A549 (cell line): ENCODE measurements around the gene ASAP2.

Experiments used
- CBX2 ChIP-seq: fragments of 200-600 bp; sonication (generic); IDR thresholded peaks from 2 replicates; pipeline ENCODE4 v1.6.1; 2016; ENCODE audit warnings: low read depth, mild to moderate bottlenecking, borderline replicate concordance
- EHF ChIP-seq: fragments of 250-450 bp; sonication (Bioruptor Pico); IDR thresholded peaks from 2 replicates; pipeline ENCODE4 v1.5.0; 2020; ENCODE audit warnings: mild to moderate bottlenecking
- EP300 ChIP-seq, 2 experiments: fragments of >200 bp; sonication (Bioruptor Twin); formaldehyde crosslinking; IDR thresholded peaks; 2 replicates in 1 of 2; 3 replicates in 1 of 2; pipeline ENCODE4 v1.6.1; 2016 to 2017
- ESRRA ChIP-seq: fragments of 150-350 bp; IDR thresholded peaks from 2 replicates; pipeline ENCODE4 v1.6.1; 2014; ENCODE audit warnings: mild to moderate bottlenecking, low read length, borderline replicate concordance
- GATA3 ChIP-seq: IDR thresholded peaks from 2 replicates; pipeline ENCODE4 v1.6.1; 2012; ENCODE audit warnings: borderline replicate concordance
- PHF8 ChIP-seq: fragments of 200-600 bp; sonication (generic); IDR thresholded peaks from 2 replicates; pipeline ENCODE4 v1.6.1; 2016; ENCODE audit warnings: low read depth, mild to moderate bottlenecking, antibody characterized with exemption, moderate library complexity, borderline replicate concordance
- POLR2A ChIP-seq: IDR thresholded peaks from 2 replicates; pipeline ENCODE4 v1.6.1; 2012; ENCODE audit warnings: mild to moderate bottlenecking, low read length
- SREBF2 ChIP-seq: fragments of 450-650 bp; IDR thresholded peaks from 2 replicates; pipeline ENCODE4 v1.6.1; 2014; ENCODE audit warnings: mild to moderate bottlenecking, moderate library complexity
- TP53 ChIP-seq: fragments of 250-450 bp; sonication (Bioruptor Pico); IDR thresholded peaks from 2 replicates; pipeline ENCODE4 v1.5.0; 2021; ENCODE audit warnings: mild to moderate bottlenecking, moderate library complexity
- TF ChIP-seq, protein P1 (sequence below): fragments of >200 bp; sonication (Bioruptor Twin); formaldehyde crosslinking; IDR thresholded peaks from 3 replicates; pipeline ENCODE4 v1.5.1; 2016
- TF ChIP-seq, protein P2 (sequence below): IDR thresholded peaks from 2 replicates; pipeline ENCODE4 v1.6.1; 2012
- TF ChIP-seq, protein P3 (sequence below): IDR thresholded peaks from 2 replicates; pipeline ENCODE4 v1.6.1; 2012
- TF ChIP-seq, protein P4 (sequence below): fragments of 200-600 bp; sonication (generic); IDR thresholded peaks from 2 replicates; pipeline ENCODE4 v1.6.1; 2016; ENCODE audit warnings: antibody characterized with exemption, mild to moderate bottlenecking, moderate library complexity

DNA sequence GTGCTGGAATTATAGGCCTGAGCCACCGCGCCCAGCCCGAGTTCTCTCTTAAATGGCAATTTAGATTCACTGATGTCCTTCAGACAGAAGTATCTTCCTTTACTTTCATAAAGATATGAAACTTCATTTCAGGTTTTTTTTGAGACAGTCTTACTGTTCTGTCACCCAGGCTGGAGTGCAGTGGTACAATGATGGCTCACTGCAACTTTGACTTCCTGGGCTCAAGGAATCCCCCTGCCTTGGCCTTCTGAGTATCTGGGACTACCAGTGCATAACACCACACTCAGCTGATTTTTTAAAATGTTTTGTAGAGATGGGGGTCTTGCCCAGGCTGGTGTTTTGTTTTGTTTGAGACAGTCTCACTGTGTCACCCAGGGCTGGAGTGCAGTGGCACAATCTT is 203.5 kb downstream of the ASAP2 start:
- TF ChIP-seq SREBF2 (no peak), ESRRA (no peak), GATA3 (no peak), POLR2A (no peak), EHF (CRISPR knock-in tag) (no peak), PHF8 (no peak), TP53 (CRISPR knock-in tag) (no peak), CBX2 (no peak), EP300 (IDR thresholded peaks at IDR 0.05) (no peak)
- TF ChIP-seq, protein P1, sequence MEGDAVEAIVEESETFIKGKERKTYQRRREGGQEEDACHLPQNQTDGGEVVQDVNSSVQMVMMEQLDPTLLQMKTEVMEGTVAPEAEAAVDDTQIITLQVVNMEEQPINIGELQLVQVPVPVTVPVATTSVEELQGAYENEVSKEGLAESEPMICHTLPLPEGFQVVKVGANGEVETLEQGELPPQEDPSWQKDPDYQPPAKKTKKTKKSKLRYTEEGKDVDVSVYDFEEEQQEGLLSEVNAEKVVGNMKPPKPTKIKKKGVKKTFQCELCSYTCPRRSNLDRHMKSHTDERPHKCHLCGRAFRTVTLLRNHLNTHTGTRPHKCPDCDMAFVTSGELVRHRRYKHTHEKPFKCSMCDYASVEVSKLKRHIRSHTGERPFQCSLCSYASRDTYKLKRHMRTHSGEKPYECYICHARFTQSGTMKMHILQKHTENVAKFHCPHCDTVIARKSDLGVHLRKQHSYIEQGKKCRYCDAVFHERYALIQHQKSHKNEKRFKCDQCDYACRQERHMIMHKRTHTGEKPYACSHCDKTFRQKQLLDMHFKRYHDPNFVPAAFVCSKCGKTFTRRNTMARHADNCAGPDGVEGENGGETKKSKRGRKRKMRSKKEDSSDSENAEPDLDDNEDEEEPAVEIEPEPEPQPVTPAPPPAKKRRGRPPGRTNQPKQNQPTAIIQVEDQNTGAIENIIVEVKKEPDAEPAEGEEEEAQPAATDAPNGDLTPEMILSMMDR, result no peak
- TF ChIP-seq, protein P2, sequence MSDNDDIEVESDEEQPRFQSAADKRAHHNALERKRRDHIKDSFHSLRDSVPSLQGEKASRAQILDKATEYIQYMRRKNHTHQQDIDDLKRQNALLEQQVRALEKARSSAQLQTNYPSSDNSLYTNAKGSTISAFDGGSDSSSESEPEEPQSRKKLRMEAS, result no peak
- TF ChIP-seq, protein P3, sequence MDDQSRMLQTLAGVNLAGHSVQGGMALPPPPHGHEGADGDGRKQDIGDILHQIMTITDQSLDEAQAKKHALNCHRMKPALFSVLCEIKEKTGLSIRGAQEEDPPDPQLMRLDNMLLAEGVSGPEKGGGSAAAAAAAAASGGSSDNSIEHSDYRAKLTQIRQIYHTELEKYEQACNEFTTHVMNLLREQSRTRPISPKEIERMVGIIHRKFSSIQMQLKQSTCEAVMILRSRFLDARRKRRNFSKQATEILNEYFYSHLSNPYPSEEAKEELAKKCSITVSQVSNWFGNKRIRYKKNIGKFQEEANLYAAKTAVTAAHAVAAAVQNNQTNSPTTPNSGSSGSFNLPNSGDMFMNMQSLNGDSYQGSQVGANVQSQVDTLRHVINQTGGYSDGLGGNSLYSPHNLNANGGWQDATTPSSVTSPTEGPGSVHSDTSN, result no peak
- TF ChIP-seq, protein P4, sequence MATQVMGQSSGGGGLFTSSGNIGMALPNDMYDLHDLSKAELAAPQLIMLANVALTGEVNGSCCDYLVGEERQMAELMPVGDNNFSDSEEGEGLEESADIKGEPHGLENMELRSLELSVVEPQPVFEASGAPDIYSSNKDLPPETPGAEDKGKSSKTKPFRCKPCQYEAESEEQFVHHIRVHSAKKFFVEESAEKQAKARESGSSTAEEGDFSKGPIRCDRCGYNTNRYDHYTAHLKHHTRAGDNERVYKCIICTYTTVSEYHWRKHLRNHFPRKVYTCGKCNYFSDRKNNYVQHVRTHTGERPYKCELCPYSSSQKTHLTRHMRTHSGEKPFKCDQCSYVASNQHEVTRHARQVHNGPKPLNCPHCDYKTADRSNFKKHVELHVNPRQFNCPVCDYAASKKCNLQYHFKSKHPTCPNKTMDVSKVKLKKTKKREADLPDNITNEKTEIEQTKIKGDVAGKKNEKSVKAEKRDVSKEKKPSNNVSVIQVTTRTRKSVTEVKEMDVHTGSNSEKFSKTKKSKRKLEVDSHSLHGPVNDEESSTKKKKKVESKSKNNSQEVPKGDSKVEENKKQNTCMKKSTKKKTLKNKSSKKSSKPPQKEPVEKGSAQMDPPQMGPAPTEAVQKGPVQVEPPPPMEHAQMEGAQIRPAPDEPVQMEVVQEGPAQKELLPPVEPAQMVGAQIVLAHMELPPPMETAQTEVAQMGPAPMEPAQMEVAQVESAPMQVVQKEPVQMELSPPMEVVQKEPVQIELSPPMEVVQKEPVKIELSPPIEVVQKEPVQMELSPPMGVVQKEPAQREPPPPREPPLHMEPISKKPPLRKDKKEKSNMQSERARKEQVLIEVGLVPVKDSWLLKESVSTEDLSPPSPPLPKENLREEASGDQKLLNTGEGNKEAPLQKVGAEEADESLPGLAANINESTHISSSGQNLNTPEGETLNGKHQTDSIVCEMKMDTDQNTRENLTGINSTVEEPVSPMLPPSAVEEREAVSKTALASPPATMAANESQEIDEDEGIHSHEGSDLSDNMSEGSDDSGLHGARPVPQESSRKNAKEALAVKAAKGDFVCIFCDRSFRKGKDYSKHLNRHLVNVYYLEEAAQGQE, result no peak
